NCI-H345 (cell line): ENCODE data around the gene CCL13.

Experiments used
- DNase-seq: peaks from one replicate; lab custom pipeline; 2025; lab: John Stamatoyannopoulos, UW

The CCL13 gene

GRCh38 chr17:34384822-34385605, 28.7 kb downstream of the CCL13 start:
- DNase-seq = no peak

- DNase-seq = no peak
These were observed 30.0 kb downstream of the CCL13 start for GRCh38 chr17:34386343-34386696.

- no peak for DNase-seq
These were observed 30.6 kb downstream of the CCL13 start for GRCh38 chr17:34386697-34387550.

- no peak for DNase-seq
These were observed 31.3 kb downstream of the CCL13 start for GRCh38 chr17:34387566-34387965.

- no peak for DNase-seq
These were observed 33.0 kb downstream of the CCL13 start for GRCh38 chr17:34389126-34389750.

- DNase-seq = no peak
These were observed 34.4 kb downstream of the CCL13 start for GRCh38 chr17:34390649-34391048.

GRCh38 chr17:34391241-34391640, 35.0 kb downstream of the CCL13 start:
- no peak for DNase-seq

- DNase-seq = peak; percentile 92
These were observed 37.1 kb downstream of the CCL13 start for GRCh38 chr17:34393401-34393800.

GRCh38 chr17:34397265-34397664, 41.0 kb downstream of the CCL13 start:
- DNase-seq = no peak

- DNase-seq = no peak
These were observed 42.7 kb downstream of the CCL13 start for GRCh38 chr17:34398990-34399389.

GRCh38 chr17:34399725-34400124, 43.4 kb downstream of the CCL13 start:
- no peak for DNase-seq

- DNase-seq = no peak
These were observed 44.1 kb downstream of the CCL13 start for GRCh38 chr17:34400301-34400931.

GRCh38 chr17:34401165-34401564, 44.9 kb downstream of the CCL13 start:
- DNase-seq = peak; percentile 90

GRCh38 chr17:34403006-34403405, 46.7 kb downstream of the CCL13 start:
- DNase-seq = no peak

GRCh38 chr17:34406226-34406625, 49.9 kb downstream of the CCL13 start:
- no peak for DNase-seq
